ENCODE results near the gene KRTAP10-12.
"Not testable (repeated sequence)": the region's sequence is repeated elsewhere in the genome, so short reads cannot be mapped to it uniquely, and the experiment has no call there.

The KRTAP10-12 gene

GRCh38 chr21:44697172-44697810, at the start of gene KRTAP10-12:
KRTAP10-12 (plus strand) TSS chr21:44697172; CDS start chr21:44697202, 30 bp downstream.
- H3K36me3 ChIP-seq (ENCODE audit: control insufficient read depth in 1 of 2, insufficient read depth in 2 of 2, low read length in 2 of 2); H3K27me3 ChIP-seq (ENCODE audit: low read depth, low read length); H3K4me3 ChIP-seq (ENCODE audit: low read depth in 1 of 2, low read length in 2 of 2); H3K27ac ChIP-seq (ENCODE audit: low read length); H3K4me1 ChIP-seq (ENCODE audit: control insufficient read depth in 1 of 2, insufficient read depth in 2 of 2, low read length in 2 of 2): not testable (repeated sequence)
- H3K9me3 ChIP-seq (ENCODE audit: control insufficient read depth in 1 of 2, low read length in 2 of 2) = peaks cover 4 to 19% of the 10 kb centered on the region in 2 donors

GRCh38 chr21:44647222-44647552, 49.8 kb upstream of the KRTAP10-12 start:
- H3K4me1 ChIP-seq (ENCODE audit: control insufficient read depth in 1 of 2, insufficient read depth in 2 of 2, low read length in 2 of 2) = no peaks in the 10 kb centered on the region
- H3K27me3 ChIP-seq (ENCODE audit: low read depth, low read length) = no peaks in the 10 kb centered on the region
- H3K4me3 ChIP-seq (ENCODE audit: low read depth in 1 of 2, low read length in 2 of 2) = no peak overlapping the region
- no peaks in the 10 kb centered on the region for H3K36me3 ChIP-seq (ENCODE audit: control insufficient read depth in 1 of 2, insufficient read depth in 2 of 2, low read length in 2 of 2)
- H3K27ac ChIP-seq (ENCODE audit: low read length) = no peak overlapping the region
- H3K9me3 ChIP-seq (ENCODE audit: control insufficient read depth in 1 of 2, low read length in 2 of 2) = peaks cover 6 to 17% of the 10 kb centered on the region in 2 donors

- Histone ChIP-seq H3K4me1 (ENCODE audit: control insufficient read depth in 1 of 2, insufficient read depth in 2 of 2, low read length in 2 of 2) (no peaks in the 10 kb centered on the region), H3K4me3 (ENCODE audit: low read depth in 1 of 2, low read length in 2 of 2) (no peak overlapping the region), H3K36me3 (ENCODE audit: control insufficient read depth in 1 of 2, insufficient read depth in 2 of 2, low read length in 2 of 2) (no peaks in the 10 kb centered on the region), H3K27ac (ENCODE audit: low read length) (no peak overlapping the region), H3K27me3 (ENCODE audit: low read depth, low read length) (no peaks in the 10 kb centered on the region), H3K9me3 (ENCODE audit: control insufficient read depth in 1 of 2, low read length in 2 of 2) (peaks cover 6 to 16% of the 10 kb centered on the region in 2 donors)
Measured at GRCh38 chr21:44648557-44649311, 48.2 kb upstream of the KRTAP10-12 start.

- Histone ChIP-seq H3K27me3 (ENCODE audit: low read depth, low read length) (no peaks in the 10 kb centered on the region), H3K36me3 (ENCODE audit: control insufficient read depth in 1 of 2, insufficient read depth in 2 of 2, low read length in 2 of 2) (no peaks in the 10 kb centered on the region), H3K4me3 (ENCODE audit: low read depth in 1 of 2, low read length in 2 of 2) (no peak overlapping the region), H3K4me1 (ENCODE audit: control insufficient read depth in 1 of 2, insufficient read depth in 2 of 2, low read length in 2 of 2) (no peaks in the 10 kb centered on the region), H3K27ac (ENCODE audit: low read length) (no peak overlapping the region), H3K9me3 (ENCODE audit: control insufficient read depth in 1 of 2, low read length in 2 of 2) (peaks cover 0 to 10% of the 10 kb centered on the region in 2 donors)
Measured at GRCh38 chr21:44649521-44650100, 47.4 kb upstream of the KRTAP10-12 start.

GRCh38 chr21:44650265-44650972, 46.6 kb upstream of the KRTAP10-12 start:
- Histone ChIP-seq H3K9me3 (ENCODE audit: control insufficient read depth in 1 of 2, low read length in 2 of 2) (peaks cover 0 to 3% of the 10 kb centered on the region in 2 donors), H3K4me1 (ENCODE audit: control insufficient read depth in 1 of 2, insufficient read depth in 2 of 2, low read length in 2 of 2) (no peaks in the 10 kb centered on the region), H3K4me3 (ENCODE audit: low read depth in 1 of 2, low read length in 2 of 2) (no peak overlapping the region), H3K27me3 (ENCODE audit: low read depth, low read length) (no peaks in the 10 kb centered on the region), H3K27ac (ENCODE audit: low read length) (no peak overlapping the region), H3K36me3 (ENCODE audit: control insufficient read depth in 1 of 2, insufficient read depth in 2 of 2, low read length in 2 of 2) (no peaks in the 10 kb centered on the region)

DNA sequence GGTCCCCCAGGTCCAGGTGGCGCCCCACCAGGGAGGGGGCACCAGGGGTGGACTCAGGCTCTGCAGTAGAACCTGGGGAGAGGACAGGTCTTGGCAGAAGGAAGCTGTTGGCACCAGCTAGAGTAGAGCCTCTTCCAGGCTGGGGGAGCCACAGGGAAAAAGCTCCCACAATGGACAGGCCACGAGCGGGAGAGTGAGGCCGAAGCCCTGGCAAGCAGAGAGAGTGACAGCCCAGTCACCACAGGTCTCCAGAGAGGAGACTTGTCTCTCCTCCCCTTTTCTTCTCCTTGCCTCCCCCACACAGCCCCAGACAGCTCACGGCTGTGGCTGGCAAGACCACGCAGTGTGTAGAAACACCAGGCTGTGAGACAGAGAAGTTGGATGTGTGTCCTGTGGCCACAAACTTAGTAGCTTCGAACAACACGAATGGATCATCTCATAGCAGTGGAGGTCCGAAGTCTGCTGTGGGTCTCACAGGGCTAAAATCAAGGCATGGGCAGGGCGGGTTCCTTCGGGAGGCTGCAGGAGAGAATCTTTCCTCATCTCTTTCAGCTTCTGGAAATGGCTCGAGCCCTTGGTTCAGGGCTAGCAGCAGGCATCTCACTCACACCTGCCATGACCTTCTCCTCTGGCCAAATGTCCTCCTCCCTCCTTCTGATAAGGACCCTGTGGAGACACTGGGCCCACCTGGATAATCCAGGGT, 45.8 kb upstream of the KRTAP10-12 start:
- peaks cover 0 to 9% of the 10 kb centered on the region in 2 donors for H3K9me3 ChIP-seq (ENCODE audit: control insufficient read depth in 1 of 2, low read length in 2 of 2)
- no peaks in the 10 kb centered on the region for H3K4me1 ChIP-seq (ENCODE audit: control insufficient read depth in 1 of 2, insufficient read depth in 2 of 2, low read length in 2 of 2)
- no peaks in the 10 kb centered on the region for H3K27me3 ChIP-seq (ENCODE audit: low read depth, low read length)
- no peak overlapping the region for H3K4me3 ChIP-seq (ENCODE audit: low read depth in 1 of 2, low read length in 2 of 2)
- no peaks in the 10 kb centered on the region for H3K36me3 ChIP-seq (ENCODE audit: control insufficient read depth in 1 of 2, insufficient read depth in 2 of 2, low read length in 2 of 2)
- H3K27ac ChIP-seq (ENCODE audit: low read length) = no peak overlapping the region

DNA sequence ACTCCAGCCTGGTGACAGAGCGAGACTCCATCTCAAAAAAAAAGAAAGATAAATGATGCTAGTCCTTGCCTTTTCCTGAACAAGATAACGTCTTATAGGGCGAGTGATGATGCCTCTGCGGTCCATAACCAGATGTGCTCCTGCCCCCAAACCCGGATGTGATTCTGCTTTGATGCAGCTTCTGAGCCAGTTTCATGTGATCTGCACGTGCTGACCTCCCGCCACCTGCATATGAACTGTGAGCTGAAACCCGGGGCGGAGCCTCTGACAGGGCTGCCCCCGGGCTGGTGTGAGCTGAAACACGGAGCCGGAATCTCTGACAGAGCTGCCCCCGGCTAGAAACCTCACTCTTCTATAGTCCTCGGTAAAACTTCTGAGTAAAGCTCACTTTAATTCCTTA, 43.8 kb upstream of the KRTAP10-12 start:
- Histone ChIP-seq H3K36me3 (ENCODE audit: control insufficient read depth in 1 of 2, insufficient read depth in 2 of 2, low read length in 2 of 2) (no peaks in the 10 kb centered on the region), H3K9me3 (ENCODE audit: control insufficient read depth in 1 of 2, low read length in 2 of 2) (peaks cover 0 to 19% of the 10 kb centered on the region in 2 donors), H3K4me3 (ENCODE audit: low read depth in 1 of 2, low read length in 2 of 2) (no peak overlapping the region), H3K27ac (ENCODE audit: low read length) (no peak overlapping the region), H3K4me1 (ENCODE audit: control insufficient read depth in 1 of 2, insufficient read depth in 2 of 2, low read length in 2 of 2) (no peaks in the 10 kb centered on the region), H3K27me3 (ENCODE audit: low read depth, low read length) (no peaks in the 10 kb centered on the region)

DNA sequence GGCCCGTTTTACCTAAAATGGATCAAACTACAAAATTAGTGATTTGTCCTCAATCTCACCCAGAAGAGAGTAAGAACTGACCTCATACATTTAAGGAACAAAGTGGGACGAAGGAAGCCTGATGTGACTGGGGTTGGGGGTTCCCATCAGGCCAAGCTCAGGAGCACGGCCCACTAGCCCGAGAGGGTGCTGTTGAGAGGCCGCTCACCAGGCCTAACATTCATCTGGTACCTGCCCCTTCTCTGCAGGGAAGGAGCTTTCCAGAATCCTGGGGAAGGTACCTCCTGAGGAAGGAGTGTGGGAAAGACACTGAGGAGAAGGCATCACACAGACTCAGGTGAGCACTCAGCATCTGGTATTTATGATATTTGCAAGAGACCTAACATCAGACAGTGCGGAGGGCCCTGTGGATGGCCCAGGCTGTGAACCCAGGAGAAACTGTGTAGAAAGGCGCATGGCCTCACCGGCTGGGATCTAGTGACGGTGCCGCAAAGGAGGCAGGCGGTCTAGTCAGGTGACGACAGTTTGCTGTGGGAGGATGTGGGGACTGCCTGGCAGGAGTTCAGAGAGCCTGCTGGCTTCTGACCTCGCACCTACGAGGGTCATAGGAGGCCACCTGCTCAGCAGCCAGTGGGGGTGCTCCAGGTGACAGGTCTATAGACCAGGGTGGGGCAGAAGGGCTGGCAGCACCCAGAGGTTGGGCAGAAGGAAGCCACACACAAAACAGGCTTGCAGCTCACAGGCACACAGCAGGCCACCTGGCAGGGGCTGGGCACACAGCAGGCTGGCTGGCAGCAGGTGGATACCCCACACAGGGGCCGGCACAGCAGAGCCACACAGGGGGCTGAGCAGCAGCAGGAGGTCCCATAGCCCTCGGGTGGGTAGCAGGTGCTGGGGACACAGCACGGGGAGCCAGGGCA, 43.1 kb upstream of the KRTAP10-12 start:
- no peak overlapping the region for H3K27ac ChIP-seq (ENCODE audit: low read length)
- no peaks in the 10 kb centered on the region for H3K27me3 ChIP-seq (ENCODE audit: low read depth, low read length)
- H3K4me1 ChIP-seq (ENCODE audit: control insufficient read depth in 1 of 2, insufficient read depth in 2 of 2, low read length in 2 of 2) = no peaks in the 10 kb centered on the region
- H3K4me3 ChIP-seq (ENCODE audit: low read depth in 1 of 2, low read length in 2 of 2) = no peak overlapping the region
- no peaks in the 10 kb centered on the region for H3K36me3 ChIP-seq (ENCODE audit: control insufficient read depth in 1 of 2, insufficient read depth in 2 of 2, low read length in 2 of 2)
- H3K9me3 ChIP-seq (ENCODE audit: control insufficient read depth in 1 of 2, low read length in 2 of 2) = peaks cover 0 to 19% of the 10 kb centered on the region in 2 donors

GRCh38 chr21:44654576-44655175, 42.3 kb upstream of the KRTAP10-12 start, which contains the start of gene KRTAP12-4:
KRTAP12-4 (minus strand) TSS chr21:44654659; CDS start chr21:44654614, 45 bp downstream.
- Histone ChIP-seq H3K9me3 (ENCODE audit: control insufficient read depth in 1 of 2, low read length in 2 of 2) (peaks cover 0 to 19% of the 10 kb centered on the region in 2 donors), H3K27me3 (ENCODE audit: low read depth, low read length) (no peaks in the 10 kb centered on the region), H3K27ac (ENCODE audit: low read length) (no peak within 1 kb of the TSS), H3K4me3 (ENCODE audit: low read depth in 1 of 2, low read length in 2 of 2) (no peak within 1 kb of the TSS), H3K36me3 (ENCODE audit: control insufficient read depth in 1 of 2, insufficient read depth in 2 of 2, low read length in 2 of 2) (no peaks in the 10 kb centered on the region), H3K4me1 (ENCODE audit: control insufficient read depth in 1 of 2, insufficient read depth in 2 of 2, low read length in 2 of 2) (no peaks in the 10 kb centered on the region)

- Histone ChIP-seq H3K27me3 (ENCODE audit: low read depth, low read length) (no peaks in the 10 kb centered on the region), H3K27ac (ENCODE audit: low read length) (no peak overlapping the region), H3K4me3 (ENCODE audit: low read depth in 1 of 2, low read length in 2 of 2) (no peak overlapping the region), H3K9me3 (ENCODE audit: control insufficient read depth in 1 of 2, low read length in 2 of 2) (peaks cover 0 to 20% of the 10 kb centered on the region in 2 donors), H3K4me1 (ENCODE audit: control insufficient read depth in 1 of 2, insufficient read depth in 2 of 2, low read length in 2 of 2) (no peaks in the 10 kb centered on the region), H3K36me3 (ENCODE audit: control insufficient read depth in 1 of 2, insufficient read depth in 2 of 2, low read length in 2 of 2) (no peaks in the 10 kb centered on the region)
Measured at GRCh38 chr21:44656868-44657267, 40.1 kb upstream of the KRTAP10-12 start.

Data from muscle layer of duodenum (tissue), 2 donors.